Stimulated activated memory B cell treated with anti-CD40 and anti-IgM and Interleukin-4, amounts not matched to agents 10 μg/mL and 1 μg/mL and 100 μg/mL, for 72 hours (primary cell): ENCODE results near the gene GAREM2.
A peak's percentile ranks its signal among the peaks of the same experiment; 100 is the strongest.

Experiments used
- ATAC-seq: fragments of 150-1000 bp; cut with Tn5 transposase; 2 replicates; pipeline ENCODE4 v1.10.0; 2021
- H3K27ac Mint-ChIP-seq: one replicate; pipeline ENCODE4 v1.8.0; 2022; ENCODE audit warnings: mild to moderate bottlenecking, mixed read lengths
- H3K27me3 Mint-ChIP-seq: one replicate; pipeline ENCODE4 v1.8.0; 2022; ENCODE audit warnings: mixed read lengths
- H3K36me3 Mint-ChIP-seq: one replicate; pipeline ENCODE4 v1.8.0; 2022; ENCODE audit warnings: mixed read lengths
- H3K4me1 Mint-ChIP-seq: one replicate; pipeline ENCODE4 v1.8.0; 2022; ENCODE audit warnings: mixed read lengths
- H3K4me3 Mint-ChIP-seq: one replicate; pipeline ENCODE4 v1.8.0; 2022; ENCODE audit warnings: mild to moderate bottlenecking, moderate library complexity, mixed read lengths
- H3K9me3 Mint-ChIP-seq: one replicate; pipeline ENCODE4 v1.8.0; 2022; ENCODE audit warnings: mixed read lengths

The GAREM2 gene

GRCh38 chr2:26191316-26192159, 18.6 kb downstream of the GAREM2 start:
- Mint-ChIP-seq H3K27me3 (no peaks in the 10 kb centered on the region), H3K36me3 (peaks cover 47% of the 10 kb centered on the region), H3K4me1 (no peaks in the 10 kb centered on the region), H3K4me3 (no peak overlapping the region), H3K27ac (no peak overlapping the region), H3K9me3 (no peaks in the 10 kb centered on the region)
- no peak for ATAC-seq

GRCh38 chr2:26193578-26194231, 20.8 kb downstream of the GAREM2 start:
- H3K4me3 Mint-ChIP-seq = no peak overlapping the region
- ATAC-seq = no peak
- H3K27me3 Mint-ChIP-seq = no peaks in the 10 kb centered on the region
- peak overlapping the region; percentile 17 for H3K27ac Mint-ChIP-seq
- peaks cover 69% of the 10 kb centered on the region for H3K36me3 Mint-ChIP-seq
- peaks cover 7% of the 10 kb centered on the region for H3K9me3 Mint-ChIP-seq
- H3K4me1 Mint-ChIP-seq = peaks cover 10% of the 10 kb centered on the region

- Mint-ChIP-seq H3K4me1 (peaks cover 10% of the 10 kb centered on the region), H3K9me3 (peaks cover 13% of the 10 kb centered on the region), H3K4me3 (no peak overlapping the region), H3K36me3 (peaks cover 85% of the 10 kb centered on the region), H3K27me3 (no peaks in the 10 kb centered on the region), H3K27ac (no peak overlapping the region)
- no peak for ATAC-seq
These were observed 22.4 kb downstream of the GAREM2 start for GRCh38 chr2:26195040-26195984.

GRCh38 chr2:26196683-26197418, 24.0 kb downstream of the GAREM2 start:
- H3K9me3 Mint-ChIP-seq = peaks cover 13% of the 10 kb centered on the region
- H3K4me3 Mint-ChIP-seq = no peak overlapping the region
- H3K36me3 Mint-ChIP-seq = peaks cover 85% of the 10 kb centered on the region
- ATAC-seq = peak; percentile 89
- peak overlapping the region; percentile 30 for H3K27ac Mint-ChIP-seq
- no peaks in the 10 kb centered on the region for H3K27me3 Mint-ChIP-seq
- H3K4me1 Mint-ChIP-seq = peaks cover 10% of the 10 kb centered on the region

GRCh38 chr2:26197516-26197915, 24.6 kb downstream of the GAREM2 start:
- ATAC-seq = no peak
- Mint-ChIP-seq H3K36me3 (peaks cover 90% of the 10 kb centered on the region), H3K27ac (peak overlapping the region; percentile 30), H3K9me3 (peaks cover 13% of the 10 kb centered on the region), H3K4me3 (no peak overlapping the region), H3K27me3 (no peaks in the 10 kb centered on the region), H3K4me1 (peaks cover 10% of the 10 kb centered on the region)

- no peaks in the 10 kb centered on the region for H3K27me3 Mint-ChIP-seq
- no peak overlapping the region for H3K27ac Mint-ChIP-seq
- no peak for ATAC-seq
- H3K4me3 Mint-ChIP-seq = no peak overlapping the region
- no peaks in the 10 kb centered on the region for H3K4me1 Mint-ChIP-seq
- peaks cover 83% of the 10 kb centered on the region for H3K36me3 Mint-ChIP-seq
- peaks cover 7% of the 10 kb centered on the region for H3K9me3 Mint-ChIP-seq
These were observed 30.1 kb downstream of the GAREM2 start for GRCh38 chr2:26202981-26203490.

- Mint-ChIP-seq H3K9me3 (peaks cover 6% of the 10 kb centered on the region), H3K36me3 (peaks cover 83% of the 10 kb centered on the region), H3K27ac (no peak overlapping the region), H3K4me3 (no peak overlapping the region), H3K27me3 (no peaks in the 10 kb centered on the region), H3K4me1 (no peaks in the 10 kb centered on the region)
- no peak for ATAC-seq
These were observed 31.0 kb downstream of the GAREM2 start for GRCh38 chr2:26203906-26204305.

- H3K36me3 Mint-ChIP-seq = peaks cover 76% of the 10 kb centered on the region
- H3K4me3 Mint-ChIP-seq = no peak overlapping the region
- no peaks in the 10 kb centered on the region for H3K27me3 Mint-ChIP-seq
- peaks cover 6% of the 10 kb centered on the region for H3K4me1 Mint-ChIP-seq
- no peak for ATAC-seq
- no peak overlapping the region for H3K27ac Mint-ChIP-seq
- no peaks in the 10 kb centered on the region for H3K9me3 Mint-ChIP-seq
These were observed 39.1 kb downstream of the GAREM2 start for GRCh38 chr2:26212011-26212410.

GRCh38 chr2:26214759-26215158, 41.9 kb downstream of the GAREM2 start:
- ATAC-seq = no peak
- Mint-ChIP-seq H3K27me3 (no peaks in the 10 kb centered on the region), H3K9me3 (no peaks in the 10 kb centered on the region), H3K4me3 (no peak overlapping the region), H3K27ac (no peak overlapping the region), H3K4me1 (peaks cover 6% of the 10 kb centered on the region), H3K36me3 (peaks cover 78% of the 10 kb centered on the region)

- Mint-ChIP-seq H3K9me3 (no peaks in the 10 kb centered on the region), H3K4me3 (no peak overlapping the region), H3K36me3 (peaks cover 77% of the 10 kb centered on the region), H3K27me3 (no peaks in the 10 kb centered on the region), H3K27ac (no peak overlapping the region), H3K4me1 (peaks cover 6% of the 10 kb centered on the region)
- no peak for ATAC-seq
These were observed 42.9 kb downstream of the GAREM2 start for GRCh38 chr2:26215833-26216232.

- Mint-ChIP-seq H3K36me3 (peaks cover 72% of the 10 kb centered on the region), H3K27me3 (no peaks in the 10 kb centered on the region), H3K27ac (no peak overlapping the region), H3K4me1 (peaks cover 6% of the 10 kb centered on the region), H3K4me3 (no peak overlapping the region), H3K9me3 (no peaks in the 10 kb centered on the region)
- ATAC-seq = no peak
These were observed 43.7 kb downstream of the GAREM2 start for GRCh38 chr2:26216587-26216986.

- no peaks in the 10 kb centered on the region for H3K9me3 Mint-ChIP-seq
- no peaks in the 10 kb centered on the region for H3K27me3 Mint-ChIP-seq
- peaks cover 6% of the 10 kb centered on the region for H3K4me1 Mint-ChIP-seq
- no peak for ATAC-seq
- peaks cover 69% of the 10 kb centered on the region for H3K36me3 Mint-ChIP-seq
- no peak overlapping the region for H3K4me3 Mint-ChIP-seq
- H3K27ac Mint-ChIP-seq = no peak overlapping the region
These were observed 44.8 kb downstream of the GAREM2 start for GRCh38 chr2:26217720-26218119.

- ATAC-seq = no peak
- no peak overlapping the region for H3K27ac Mint-ChIP-seq
- peaks cover 70% of the 10 kb centered on the region for H3K36me3 Mint-ChIP-seq
- H3K27me3 Mint-ChIP-seq = no peaks in the 10 kb centered on the region
- no peak overlapping the region for H3K4me3 Mint-ChIP-seq
- H3K4me1 Mint-ChIP-seq = no peaks in the 10 kb centered on the region
- H3K9me3 Mint-ChIP-seq = no peaks in the 10 kb centered on the region
These were observed 50.1 kb downstream of the GAREM2 start for GRCh38 chr2:26223018-26223417.

- no peaks in the 10 kb centered on the region for H3K9me3 Mint-ChIP-seq
- H3K36me3 Mint-ChIP-seq = peaks cover 70% of the 10 kb centered on the region
These were observed 51.2 kb downstream of the GAREM2 start for GRCh38 chr2:26224095-26224494.

More at GRCh38 chr2:26224095-26224494, 51.2 kb downstream of the GAREM2 start:
- Mint-ChIP-seq H3K27ac (no peak overlapping the region), H3K4me3 (no peak overlapping the region), H3K27me3 (no peaks in the 10 kb centered on the region), H3K4me1 (no peaks in the 10 kb centered on the region)
- no peak for ATAC-seq
